Putamen (tissue), 1 donor: ENCODE measurements around the gene CORO2A.

ENCODE experiments used
- DNase-seq: peaks from one replicate; pipeline ENCODE4 v3.0.0-alpha.2; 2016; ENCODE audit warnings: low spot score

The CORO2A gene

DNA sequence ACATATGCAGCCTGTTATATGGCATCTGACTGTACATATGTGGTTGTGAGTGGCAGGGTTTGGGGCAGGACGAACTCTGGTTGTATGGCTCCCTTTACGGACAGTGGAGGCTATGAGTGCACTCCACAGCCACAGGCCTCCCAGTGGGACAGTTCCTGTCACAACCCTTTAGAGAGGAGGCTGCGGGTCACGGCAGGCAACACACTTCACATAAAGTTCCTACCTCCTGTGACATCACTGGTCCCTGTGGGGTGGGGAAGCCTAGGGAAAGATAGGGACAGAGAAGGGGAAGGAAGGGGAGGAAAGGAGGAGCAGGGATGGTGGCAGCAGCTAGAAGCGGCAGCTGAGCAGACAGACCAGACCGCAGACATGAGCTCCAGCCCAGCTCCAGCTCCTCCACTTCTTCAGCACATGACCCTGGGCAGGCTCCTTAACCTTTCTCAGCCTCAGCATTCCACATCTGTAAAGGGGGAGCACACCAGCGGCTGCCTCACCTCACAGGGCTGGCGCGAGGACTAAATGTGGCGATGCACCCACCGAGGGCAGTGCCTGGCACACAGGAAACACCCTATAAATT, 27.4 kb upstream of the CORO2A start:
- DNase-seq: no peak

GRCh38 chr9:98219364-98219716, 26.9 kb upstream of the CORO2A start:
- DNase-seq: no peak

GRCh38 chr9:98218562-98219363, 26.3 kb upstream of the CORO2A start:
- DNase-seq: no peak

- DNase-seq: no peak
Measured at GRCh38 chr9:98217255-98217654, 24.8 kb upstream of the CORO2A start.

DNA sequence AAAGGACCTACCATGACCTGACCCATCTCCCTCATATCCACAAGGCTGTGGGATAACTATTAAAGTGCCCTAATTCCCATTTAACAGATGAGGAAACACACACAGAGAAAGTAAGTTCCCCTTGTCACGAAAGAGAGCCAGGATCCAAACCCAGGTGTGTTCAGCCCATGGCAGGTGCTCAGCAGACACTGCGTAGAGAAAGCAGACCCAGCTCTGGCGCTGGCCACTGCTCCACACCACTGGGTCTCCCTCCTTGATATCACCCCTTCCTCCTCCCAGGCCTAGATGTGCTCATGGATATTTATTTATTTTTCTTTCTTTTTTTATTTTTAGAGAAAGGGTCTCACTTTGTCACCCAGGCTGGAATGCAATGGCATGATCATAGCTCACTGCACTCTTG, 24.0 kb upstream of the CORO2A start:
- no peak for DNase-seq

DNA sequence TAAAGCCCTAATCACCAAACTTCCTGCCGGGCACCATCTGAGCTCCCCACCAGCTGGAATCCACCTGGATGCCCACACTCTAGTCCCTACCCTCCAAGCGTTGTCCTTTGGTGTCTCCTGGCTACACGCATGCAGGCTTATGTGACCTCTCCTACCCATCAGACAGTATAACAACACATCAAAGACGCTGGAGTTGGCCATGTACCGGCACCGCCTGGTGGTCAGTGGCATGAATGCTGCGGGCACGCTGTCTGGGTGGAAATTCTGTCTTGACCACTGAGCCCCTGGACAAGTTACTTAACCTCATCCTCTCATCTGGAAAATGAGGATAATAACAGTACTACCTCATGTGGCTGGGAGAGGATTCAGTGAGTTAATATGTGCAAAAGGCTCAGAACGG, 23.4 kb upstream of the CORO2A start:
- no peak for DNase-seq

DNA sequence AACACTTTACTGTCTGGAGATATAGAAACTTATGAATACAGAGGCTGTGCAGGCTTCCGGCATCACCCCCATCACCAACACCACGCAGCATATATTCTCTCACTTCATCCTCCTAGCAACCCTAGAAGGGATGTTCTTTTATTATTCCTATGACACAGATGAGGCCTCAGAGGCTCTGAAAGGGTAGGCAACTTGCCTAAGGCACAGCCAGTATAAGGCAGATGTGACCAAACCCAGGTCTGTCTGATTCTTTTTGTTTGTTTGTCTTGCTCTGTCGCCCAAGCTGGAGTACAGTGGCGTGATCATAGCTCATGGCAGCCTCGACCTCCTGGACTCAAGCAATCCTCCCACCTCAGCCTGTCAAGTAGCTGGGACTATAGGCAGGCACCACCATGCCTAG, 22.8 kb upstream of the CORO2A start:
- no peak for DNase-seq

DNA sequence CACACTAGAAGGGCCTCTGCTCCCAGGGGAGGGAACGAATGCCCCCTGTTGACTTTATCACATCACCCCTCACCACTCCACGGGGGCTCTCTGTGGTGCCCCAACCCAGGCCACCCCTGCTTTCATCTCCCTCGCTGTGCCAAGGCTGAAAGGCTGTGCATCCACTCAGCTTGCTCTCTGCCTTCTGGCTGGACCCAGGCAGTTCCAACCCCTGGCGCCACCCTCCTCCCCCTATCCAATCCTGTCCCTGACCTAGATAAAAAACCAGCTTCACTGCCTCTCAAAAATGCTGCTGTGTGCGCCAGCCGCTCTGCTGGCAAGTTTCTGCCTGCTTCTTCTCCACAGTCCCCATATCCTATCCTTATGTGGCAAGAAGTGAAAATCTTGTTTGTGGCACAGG, 22.4 kb upstream of the CORO2A start:
- no peak for DNase-seq

DNA sequence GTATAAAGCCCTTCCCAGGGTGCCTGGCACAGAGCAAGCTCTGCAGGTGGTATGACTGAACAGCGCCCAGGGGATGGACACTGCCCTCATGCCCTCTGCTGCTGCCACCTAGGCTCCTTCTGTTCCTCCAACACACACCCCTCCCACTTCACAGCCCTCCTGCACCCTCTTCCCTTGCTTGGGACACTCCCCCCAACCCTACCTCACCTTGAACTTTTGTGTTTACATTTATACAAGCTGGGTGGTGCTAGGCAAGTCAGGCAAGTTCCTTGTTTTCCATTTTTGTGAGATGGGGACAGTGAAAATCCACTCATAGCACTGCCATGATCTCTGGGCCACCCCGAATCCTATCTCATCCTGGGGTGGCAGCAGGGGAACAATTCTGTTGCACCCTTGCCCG, 18.8 kb upstream of the CORO2A start:
- DNase-seq: no peak

- DNase-seq: no peak
Measured at GRCh38 chr9:98210435-98210834, 18.0 kb upstream of the CORO2A start.

DNA sequence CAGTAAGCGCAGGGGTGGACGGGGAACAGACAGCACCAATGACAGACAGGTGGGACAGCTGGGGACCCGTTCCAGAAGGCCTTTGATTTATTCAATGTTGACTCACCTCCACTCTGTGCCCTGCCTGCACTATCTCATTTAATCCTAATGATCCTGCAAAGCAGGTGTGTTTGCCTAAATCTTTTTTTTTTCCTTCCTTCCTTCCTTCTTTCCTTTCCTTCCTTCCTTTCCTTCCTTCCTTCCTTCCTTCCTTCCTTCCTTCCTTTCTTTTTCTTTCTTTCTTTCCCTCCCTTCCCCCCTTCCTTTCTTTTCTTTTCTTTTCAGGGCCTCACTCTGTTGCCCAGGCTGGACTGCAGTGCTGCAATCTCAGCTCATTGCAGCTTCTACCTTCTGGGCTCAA, 17.1 kb upstream of the CORO2A start:
- no peak for DNase-seq

DNA sequence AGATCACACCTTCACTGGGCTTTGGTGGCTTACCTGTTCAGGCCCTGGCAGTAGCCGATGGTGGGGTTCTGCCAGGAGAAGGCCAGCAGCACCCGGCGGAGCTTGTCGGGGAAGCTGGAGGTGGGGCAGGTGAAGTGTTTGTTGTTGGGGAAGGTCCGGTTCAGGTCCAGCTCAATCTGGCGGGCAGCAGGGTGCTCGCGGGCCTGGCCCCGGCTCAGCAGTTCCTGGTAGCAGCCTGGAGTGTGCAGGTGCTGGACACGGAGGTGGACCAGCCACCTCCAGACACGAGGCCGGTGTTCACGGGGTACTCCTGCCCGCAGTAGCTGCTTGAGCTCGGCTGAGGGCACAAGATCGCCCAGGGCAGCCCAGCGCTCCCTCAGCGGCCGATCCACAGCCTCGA, 16.2 kb upstream of the CORO2A start:
- no peak for DNase-seq

DNA sequence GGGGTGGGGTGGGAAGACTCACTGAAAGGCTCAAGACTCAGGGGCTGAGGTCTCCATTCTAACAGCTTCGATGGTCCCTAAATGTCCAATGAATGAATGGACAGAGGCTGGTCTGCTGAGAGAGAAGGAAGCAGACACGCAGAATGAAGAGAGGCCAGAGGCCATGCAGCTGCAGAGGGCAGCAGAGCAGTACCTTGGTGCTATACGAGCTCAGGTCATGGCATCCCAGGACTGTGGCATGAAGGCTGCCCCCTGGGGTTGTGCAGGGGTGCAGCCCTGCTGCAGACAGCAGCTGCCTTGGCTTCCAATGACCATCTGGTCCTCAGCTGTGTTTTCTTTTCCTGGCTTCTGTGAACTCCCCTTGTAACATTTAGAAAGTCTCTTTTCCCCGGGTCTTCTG, 15.2 kb upstream of the CORO2A start:
- no peak for DNase-seq

GRCh38 chr9:98206754-98207153, 14.3 kb upstream of the CORO2A start:
- DNase-seq: no peak

- no peak for DNase-seq
Measured at GRCh38 chr9:98204692-98205091, 12.3 kb upstream of the CORO2A start.

DNA sequence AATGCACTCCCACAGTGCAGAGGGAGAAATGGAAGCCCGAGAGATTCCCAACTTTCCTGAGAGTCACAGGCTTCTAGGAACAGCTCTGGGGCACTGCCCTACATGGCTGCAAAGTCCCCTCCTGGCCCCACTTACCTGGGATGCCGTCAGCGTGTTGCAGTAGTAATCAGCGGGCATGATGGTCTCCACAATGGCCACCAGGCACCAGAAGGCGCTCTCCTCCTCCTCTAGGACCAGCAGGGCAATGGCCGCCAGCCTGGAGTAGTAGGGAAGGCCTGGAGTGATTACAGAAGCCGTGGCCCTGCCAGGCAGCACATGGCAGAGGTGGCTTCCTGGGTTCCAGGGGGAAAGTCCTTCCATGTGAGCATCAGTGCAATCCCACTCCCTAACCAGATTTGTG, 10.7 kb upstream of the CORO2A start:
- DNase-seq: no peak

DNA sequence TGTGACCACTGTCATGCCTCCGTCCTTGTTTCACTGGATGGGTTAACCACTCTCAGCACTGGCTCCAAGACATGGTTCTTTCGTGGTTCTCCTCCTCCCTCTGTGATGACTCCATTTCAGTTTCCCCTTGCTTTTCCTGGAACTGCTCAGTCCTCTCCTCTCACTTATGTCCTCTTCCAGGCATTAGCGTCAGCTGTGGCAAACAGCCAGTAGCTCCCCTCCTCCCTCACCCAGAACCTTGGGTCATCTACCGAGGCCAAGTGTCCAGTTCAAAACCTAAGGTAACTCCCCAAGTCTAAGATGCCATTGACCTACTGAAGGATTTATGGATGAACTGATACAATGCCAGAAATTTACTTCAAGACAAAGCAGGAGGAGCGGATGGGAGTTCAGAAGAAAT, 9.8 kb upstream of the CORO2A start:
- no peak for DNase-seq

DNA sequence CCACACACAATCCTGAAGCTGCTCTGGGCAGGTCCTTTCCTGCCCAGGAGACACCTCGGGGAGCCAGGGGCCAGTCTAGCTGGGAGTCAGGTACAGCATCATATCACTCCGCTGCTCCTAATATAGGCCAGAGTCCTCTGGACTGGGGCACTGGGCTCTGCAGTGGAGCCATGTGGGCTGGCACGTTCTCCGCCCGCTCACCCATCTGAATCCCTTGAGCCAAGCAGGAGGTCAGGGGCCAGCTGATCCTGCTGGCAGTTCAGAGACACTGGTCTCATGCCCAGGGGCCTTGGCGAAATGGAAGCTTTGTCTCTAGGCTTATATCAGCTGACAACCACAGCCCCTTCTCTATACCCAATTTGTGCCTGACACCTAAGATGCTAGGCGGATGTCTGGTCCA, 9.3 kb upstream of the CORO2A start:
- no peak for DNase-seq

DNA sequence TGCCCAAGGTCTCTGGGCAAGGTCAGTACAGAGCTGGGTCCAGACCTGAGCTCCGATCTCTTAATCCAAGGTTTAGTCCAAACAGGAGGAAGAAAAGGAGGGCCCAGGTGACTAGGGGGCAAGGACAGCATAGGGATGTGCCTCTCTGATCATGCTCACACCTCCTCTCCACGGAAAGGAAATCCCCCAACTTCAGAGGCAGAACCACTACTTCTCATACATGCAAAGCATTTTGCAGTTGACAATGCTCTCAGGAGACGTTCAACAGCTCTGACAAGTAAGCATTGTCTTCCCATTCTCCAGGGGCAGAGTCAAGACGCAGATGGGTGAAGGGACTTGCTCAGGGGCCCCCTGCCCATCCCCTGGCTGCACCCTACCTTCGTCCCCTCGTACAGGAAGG, 8.7 kb upstream of the CORO2A start:
- DNase-seq: no peak

DNA sequence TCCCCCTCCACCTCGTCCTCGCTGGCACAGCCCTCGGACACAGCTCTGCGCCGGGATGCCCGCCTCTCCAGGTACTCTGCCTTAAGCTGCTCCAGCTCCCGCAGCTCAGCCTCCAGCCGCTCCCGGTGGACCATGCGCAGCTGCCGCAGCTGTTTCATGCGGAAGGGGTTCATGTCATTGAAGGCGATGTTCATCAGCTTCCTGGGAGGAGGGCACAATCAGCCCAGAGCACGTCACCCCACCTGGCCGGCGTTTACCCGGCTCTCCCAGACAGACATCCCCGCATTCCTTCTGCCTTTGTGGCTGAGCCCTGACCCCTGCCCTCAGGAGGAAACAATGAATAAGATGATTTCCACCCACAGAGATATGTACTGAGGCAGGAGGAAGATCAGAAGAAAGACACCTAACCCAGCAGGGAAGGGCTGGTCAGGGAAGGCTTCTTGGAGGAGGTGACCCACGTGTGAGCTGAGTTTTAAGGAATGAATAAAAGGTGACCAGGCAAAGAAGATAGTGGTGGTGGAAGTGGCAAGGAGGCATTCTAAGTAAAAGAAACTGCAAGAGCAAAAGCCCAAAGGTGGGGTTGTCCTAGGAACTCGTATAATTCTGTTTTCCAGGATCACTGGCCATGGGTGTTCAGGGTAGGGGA, 7.1 kb upstream of the CORO2A start:
- DNase-seq: no peak

GRCh38 chr9:98195671-98196070, 3.2 kb upstream of the CORO2A start:
- no peak for DNase-seq

- DNase-seq: no peak
Measured at GRCh38 chr9:98193336-98193944, 1.0 kb upstream of the CORO2A start.
